ENCODE results near the gene NPEPL1. TPM values are rescaled to one million over a fixed set of nuclear protein-coding genes. Genes with fewer than 3 reads are reported as not detected.

NPEPL1 gene
- total RNA-seq, 1 donor from 2014 or later = 31.3 TPM

DNA sequence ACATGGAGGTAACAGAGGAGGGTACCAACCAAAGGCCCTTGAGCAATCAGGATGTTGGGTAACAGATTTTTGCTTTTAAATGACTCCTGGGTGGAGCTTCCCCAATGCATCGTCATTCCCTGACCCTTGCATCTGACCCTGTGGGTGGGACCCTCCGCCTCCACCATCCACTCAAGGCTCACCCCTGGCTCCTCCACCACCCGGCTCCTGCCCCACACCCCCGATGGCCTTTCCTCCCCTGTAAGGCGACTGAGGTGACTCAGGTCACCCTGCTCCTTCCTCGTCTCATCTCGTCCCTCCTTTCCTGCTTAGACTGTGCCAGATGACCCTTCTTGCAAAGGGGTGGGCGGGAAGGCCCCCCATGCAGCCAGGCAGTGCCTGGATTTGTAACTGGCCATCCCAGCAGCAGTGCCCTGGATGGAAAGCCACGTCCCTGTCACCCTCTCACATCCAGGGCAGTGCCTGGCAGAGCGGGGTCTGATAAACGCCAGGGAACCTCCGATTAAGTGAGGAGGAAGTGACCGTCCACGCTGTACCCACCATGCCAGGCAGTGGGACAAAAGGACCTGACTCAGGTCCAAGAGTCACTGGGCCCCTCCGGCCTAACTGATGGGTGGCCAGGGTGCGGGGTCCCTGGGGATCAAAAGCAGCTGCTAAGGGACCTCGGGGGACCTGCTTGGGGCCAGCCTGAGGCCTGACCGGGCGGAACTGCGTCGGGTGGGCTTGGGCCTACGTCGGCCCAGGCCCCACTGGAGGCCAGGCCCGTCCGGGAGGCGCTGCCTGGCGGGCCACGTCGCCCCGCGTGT, 624 bp upstream of the NPEPL1 start:
- H3K27ac Mint-ChIP-seq (ENCODE audit: unreplicated experiment) = peak overlapping the region; percentile 79
- H3K9me3 Mint-ChIP-seq (ENCODE audit: low read depth) = no peaks in the 10 kb centered on the region
- no peaks in the 10 kb centered on the region for H3K27me3 Mint-ChIP-seq (ENCODE audit: low read depth)
- TF ChIP-seq, protein P1, sequence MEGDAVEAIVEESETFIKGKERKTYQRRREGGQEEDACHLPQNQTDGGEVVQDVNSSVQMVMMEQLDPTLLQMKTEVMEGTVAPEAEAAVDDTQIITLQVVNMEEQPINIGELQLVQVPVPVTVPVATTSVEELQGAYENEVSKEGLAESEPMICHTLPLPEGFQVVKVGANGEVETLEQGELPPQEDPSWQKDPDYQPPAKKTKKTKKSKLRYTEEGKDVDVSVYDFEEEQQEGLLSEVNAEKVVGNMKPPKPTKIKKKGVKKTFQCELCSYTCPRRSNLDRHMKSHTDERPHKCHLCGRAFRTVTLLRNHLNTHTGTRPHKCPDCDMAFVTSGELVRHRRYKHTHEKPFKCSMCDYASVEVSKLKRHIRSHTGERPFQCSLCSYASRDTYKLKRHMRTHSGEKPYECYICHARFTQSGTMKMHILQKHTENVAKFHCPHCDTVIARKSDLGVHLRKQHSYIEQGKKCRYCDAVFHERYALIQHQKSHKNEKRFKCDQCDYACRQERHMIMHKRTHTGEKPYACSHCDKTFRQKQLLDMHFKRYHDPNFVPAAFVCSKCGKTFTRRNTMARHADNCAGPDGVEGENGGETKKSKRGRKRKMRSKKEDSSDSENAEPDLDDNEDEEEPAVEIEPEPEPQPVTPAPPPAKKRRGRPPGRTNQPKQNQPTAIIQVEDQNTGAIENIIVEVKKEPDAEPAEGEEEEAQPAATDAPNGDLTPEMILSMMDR (IDR thresholded peaks at IDR 0.05) = peak; percentile 13
- no peaks in the 10 kb centered on the region for H3K36me3 Mint-ChIP-seq (ENCODE audit: low read depth)
- no peak for DNase-seq (ENCODE audit: low spot score)
- peaks cover 43% of the 10 kb centered on the region for H3K4me1 Mint-ChIP-seq (ENCODE audit: low read depth)
- H3K4me3 Mint-ChIP-seq (ENCODE audit: unreplicated experiment) = peak overlapping the region; percentile 22

DNA sequence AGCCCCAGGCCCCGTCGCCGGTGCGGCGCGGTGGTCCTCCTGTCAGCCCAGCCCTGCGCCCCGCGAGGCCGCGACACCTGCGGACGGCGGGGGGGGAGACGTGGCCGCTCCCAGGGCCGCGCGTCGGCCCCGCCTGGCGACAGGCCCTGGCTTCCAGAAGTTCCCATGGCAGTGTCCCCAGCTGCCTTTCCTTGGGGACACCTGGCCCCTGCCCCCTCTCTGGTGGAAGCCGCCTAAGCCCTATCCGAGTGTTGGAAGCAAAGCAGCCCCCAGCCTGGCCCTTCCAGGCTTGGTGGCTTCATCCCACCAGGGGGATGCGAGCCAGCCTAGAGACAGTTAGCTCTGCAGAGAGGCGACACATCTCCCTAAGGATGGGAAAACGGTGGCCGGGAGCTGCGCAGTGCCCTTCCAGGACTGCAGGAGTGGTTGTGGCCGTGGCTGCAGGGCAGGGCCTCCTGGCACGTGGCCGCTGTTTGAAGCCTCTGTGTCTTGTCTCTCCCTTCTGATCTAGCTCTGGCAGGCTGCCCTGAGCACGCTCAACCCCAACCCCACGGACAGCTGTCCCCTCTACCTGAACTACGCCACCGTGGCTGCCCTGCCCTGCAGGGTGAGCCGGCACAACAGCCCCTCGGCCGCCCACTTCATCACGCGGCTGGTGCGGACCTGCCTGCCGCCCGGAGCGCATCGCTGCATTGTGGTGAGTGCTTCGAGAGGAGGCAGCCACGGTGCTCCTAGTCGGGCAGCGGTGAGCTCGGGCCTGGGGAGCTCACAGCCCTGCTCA, 816 bp downstream of the NPEPL1 start:
- Mint-ChIP-seq H3K36me3 (ENCODE audit: low read depth) (peaks cover 5% of the 10 kb centered on the region), H3K4me3 (ENCODE audit: unreplicated experiment) (peak overlapping the region; percentile 61), H3K27ac (ENCODE audit: unreplicated experiment) (peak overlapping the region; percentile 36), H3K4me1 (ENCODE audit: low read depth) (peaks cover 41% of the 10 kb centered on the region), H3K27me3 (ENCODE audit: low read depth) (no peaks in the 10 kb centered on the region), H3K9me3 (ENCODE audit: low read depth) (no peaks in the 10 kb centered on the region)
- TF ChIP-seq, protein P1 (IDR thresholded peaks at IDR 0.05) = peak; percentile 27
- no peak for DNase-seq (ENCODE audit: low spot score)

DNA sequence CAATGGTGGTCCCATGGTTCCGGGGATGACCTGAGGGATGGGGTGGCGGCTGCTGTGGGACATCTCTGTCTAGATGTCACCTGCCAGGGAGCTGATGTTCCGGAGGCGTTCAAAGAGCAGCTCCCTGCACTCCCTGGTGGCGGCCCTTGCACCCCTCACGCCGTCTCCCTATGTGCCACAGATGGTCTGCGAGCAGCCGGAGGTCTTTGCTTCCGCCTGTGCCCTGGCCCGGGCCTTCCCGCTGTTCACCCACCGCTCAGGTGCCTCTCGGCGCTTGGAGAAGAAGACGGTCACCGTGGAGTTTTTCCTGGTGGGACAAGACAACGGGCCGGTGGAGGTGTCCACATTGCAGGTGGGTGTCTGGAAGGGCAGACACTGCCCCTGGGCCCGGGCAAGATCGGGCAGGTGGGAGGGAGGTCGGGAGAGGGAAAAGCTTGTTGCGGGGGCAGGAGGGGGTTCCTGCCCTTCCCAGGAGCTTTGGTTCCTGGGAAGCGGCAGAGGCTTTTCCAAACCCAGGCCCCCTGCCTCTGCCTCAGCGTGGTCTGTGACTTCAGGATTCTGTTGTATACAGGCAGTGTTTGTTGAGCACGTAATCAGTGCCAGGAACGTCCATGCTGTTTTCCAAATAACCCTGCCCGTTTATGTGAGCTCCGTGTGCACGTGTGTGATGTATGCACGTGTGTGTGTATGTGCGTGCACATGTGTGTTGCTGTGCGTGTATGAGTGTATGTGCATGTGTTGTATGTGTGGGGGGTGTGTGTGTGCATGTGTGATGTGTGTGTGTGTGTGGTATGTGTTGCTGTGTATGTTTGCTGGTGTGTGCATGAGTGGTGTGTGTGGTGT, 1.9 kb downstream of the NPEPL1 start:
- TF ChIP-seq, protein P1 (IDR thresholded peaks at IDR 0.05) = no peak
- Mint-ChIP-seq H3K4me3 (ENCODE audit: unreplicated experiment) (peak overlapping the region; percentile 39), H3K4me1 (ENCODE audit: low read depth) (peaks cover 33% of the 10 kb centered on the region), H3K27me3 (ENCODE audit: low read depth) (no peaks in the 10 kb centered on the region), H3K27ac (ENCODE audit: unreplicated experiment) (no peak overlapping the region), H3K9me3 (ENCODE audit: low read depth) (no peaks in the 10 kb centered on the region), H3K36me3 (ENCODE audit: low read depth) (peaks cover 7% of the 10 kb centered on the region)
- DNase-seq (ENCODE audit: low spot score) = peak; percentile 17

DNA sequence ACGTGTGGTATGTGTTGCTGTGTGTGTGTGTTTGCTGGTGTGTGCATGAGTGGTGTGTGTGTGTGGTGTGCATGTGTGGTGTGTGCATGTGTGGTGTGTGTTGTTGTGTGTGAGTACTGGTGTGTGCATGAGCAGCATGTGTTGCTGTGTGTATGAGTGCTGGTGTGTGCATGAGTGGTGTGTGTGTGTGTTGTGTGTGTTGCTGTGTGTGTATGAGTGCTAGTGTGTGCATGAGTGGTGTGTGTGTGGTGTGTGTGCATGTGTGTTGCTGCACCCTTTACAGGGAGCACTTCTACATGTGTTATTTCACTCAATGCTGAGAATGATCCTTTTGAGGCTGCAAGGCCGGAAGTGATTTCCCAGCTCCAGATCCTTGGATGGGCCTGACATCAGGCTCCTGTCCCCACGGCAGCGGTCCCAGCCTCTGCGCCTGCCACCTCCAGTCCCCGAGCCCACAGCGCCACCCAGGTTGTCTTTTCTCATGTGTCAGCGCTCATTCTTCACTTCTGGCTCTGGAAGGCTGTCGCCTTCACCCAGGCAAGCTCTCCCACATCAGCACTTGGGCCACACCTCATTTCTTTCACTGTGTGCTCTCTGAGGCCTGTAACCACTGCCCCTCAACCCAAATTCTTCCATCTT, 2.6 kb downstream of the NPEPL1 start:
- Mint-ChIP-seq H3K27ac (ENCODE audit: unreplicated experiment) (no peak overlapping the region), H3K36me3 (ENCODE audit: low read depth) (peaks cover 12% of the 10 kb centered on the region), H3K4me3 (ENCODE audit: unreplicated experiment) (no peak overlapping the region), H3K4me1 (ENCODE audit: low read depth) (peaks cover 26% of the 10 kb centered on the region), H3K9me3 (ENCODE audit: low read depth) (no peaks in the 10 kb centered on the region), H3K27me3 (ENCODE audit: low read depth) (no peaks in the 10 kb centered on the region)
- peak; percentile 36 for DNase-seq (ENCODE audit: low spot score)
- TF ChIP-seq, protein P1 (IDR thresholded peaks at IDR 0.05) = no peak
